ENCODE results near the gene TCF7.
A peak's percentile ranks its signal among the peaks of the same experiment; 100 is the strongest.

Gene TCF7

DNA sequence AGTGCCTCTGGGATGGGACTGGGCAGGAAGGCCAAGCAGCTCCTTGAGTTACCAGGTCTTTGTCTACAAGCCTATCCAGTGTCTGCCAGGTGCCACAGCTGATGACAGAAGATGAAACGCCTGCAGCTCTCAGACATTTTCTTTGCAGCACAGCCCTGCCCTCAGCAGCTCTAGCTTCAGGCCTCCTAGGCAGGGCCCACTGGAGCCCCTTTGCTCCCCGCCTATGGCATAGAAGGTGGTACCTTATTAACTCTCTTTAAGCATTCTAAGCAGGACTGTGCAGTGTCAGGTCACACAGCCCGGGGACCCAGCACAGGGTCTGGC, 63.6 kb downstream of the TCF7 start:
- Histone ChIP-seq H3K27me3 (no peaks in the 10 kb centered on the region), H3K36me3 (peaks cover 4 to 7% (median 5%) of the 10 kb centered on the region in 3 donors), H3K4me1 (peaks cover 0 to 34% (median 17%) of the 10 kb centered on the region in 4 donors), H3K9me3 (no peaks in the 10 kb centered on the region), H3K4me3 (peak overlapping the region in 1 of 2 donors; percentile 88), H3K27ac (no peak overlapping the region)
- no peak for DNase-seq
- intact Hi-C loops (cut with DNase I; ENCODE audit: low total_unique reads) = loop anchor here (5.0 kb wide), 1 partner anchor 189 kb away; the partner anchor contains the start of gene CDKL3
- TF ChIP-seq, protein P1, sequence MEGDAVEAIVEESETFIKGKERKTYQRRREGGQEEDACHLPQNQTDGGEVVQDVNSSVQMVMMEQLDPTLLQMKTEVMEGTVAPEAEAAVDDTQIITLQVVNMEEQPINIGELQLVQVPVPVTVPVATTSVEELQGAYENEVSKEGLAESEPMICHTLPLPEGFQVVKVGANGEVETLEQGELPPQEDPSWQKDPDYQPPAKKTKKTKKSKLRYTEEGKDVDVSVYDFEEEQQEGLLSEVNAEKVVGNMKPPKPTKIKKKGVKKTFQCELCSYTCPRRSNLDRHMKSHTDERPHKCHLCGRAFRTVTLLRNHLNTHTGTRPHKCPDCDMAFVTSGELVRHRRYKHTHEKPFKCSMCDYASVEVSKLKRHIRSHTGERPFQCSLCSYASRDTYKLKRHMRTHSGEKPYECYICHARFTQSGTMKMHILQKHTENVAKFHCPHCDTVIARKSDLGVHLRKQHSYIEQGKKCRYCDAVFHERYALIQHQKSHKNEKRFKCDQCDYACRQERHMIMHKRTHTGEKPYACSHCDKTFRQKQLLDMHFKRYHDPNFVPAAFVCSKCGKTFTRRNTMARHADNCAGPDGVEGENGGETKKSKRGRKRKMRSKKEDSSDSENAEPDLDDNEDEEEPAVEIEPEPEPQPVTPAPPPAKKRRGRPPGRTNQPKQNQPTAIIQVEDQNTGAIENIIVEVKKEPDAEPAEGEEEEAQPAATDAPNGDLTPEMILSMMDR (IDR thresholded peaks at IDR 0.05) = no peak

DNA sequence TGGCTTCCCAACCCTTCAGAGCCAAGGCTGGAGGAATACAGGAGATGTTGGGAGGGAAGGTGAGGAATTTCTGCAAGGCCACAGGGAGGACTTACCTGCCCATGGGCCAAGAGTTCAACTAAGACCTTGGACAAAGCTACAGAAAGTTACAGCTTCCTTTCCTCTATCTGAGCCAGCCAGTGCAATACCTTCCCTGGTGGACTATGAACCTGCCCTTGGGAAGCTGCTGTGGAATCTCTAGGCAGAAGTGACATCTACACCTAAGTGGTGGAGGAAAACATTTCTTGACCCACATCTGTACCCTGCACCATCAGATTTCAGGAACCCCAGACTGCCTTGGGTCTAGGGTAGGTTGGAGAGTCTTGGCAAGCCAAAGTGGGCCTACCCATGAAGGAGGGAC, 69.0 kb downstream of the TCF7 start:
- no peak for DNase-seq
- peaks cover 0 to 3% (median 0%) of the 10 kb centered on the region in 4 donors for H3K4me1 ChIP-seq
- no peaks in the 10 kb centered on the region for H3K9me3 ChIP-seq
- no peaks in the 10 kb centered on the region for H3K27me3 ChIP-seq
- no peaks in the 10 kb centered on the region for H3K36me3 ChIP-seq
- no peak overlapping the region for H3K27ac ChIP-seq
- no peak overlapping the region for H3K4me3 ChIP-seq
- TF ChIP-seq, protein P1 (IDR thresholded peaks at IDR 0.05) = no peak
- intact Hi-C loops (cut with DNase I; ENCODE audit: low total_unique reads) = no loop called here

DNA sequence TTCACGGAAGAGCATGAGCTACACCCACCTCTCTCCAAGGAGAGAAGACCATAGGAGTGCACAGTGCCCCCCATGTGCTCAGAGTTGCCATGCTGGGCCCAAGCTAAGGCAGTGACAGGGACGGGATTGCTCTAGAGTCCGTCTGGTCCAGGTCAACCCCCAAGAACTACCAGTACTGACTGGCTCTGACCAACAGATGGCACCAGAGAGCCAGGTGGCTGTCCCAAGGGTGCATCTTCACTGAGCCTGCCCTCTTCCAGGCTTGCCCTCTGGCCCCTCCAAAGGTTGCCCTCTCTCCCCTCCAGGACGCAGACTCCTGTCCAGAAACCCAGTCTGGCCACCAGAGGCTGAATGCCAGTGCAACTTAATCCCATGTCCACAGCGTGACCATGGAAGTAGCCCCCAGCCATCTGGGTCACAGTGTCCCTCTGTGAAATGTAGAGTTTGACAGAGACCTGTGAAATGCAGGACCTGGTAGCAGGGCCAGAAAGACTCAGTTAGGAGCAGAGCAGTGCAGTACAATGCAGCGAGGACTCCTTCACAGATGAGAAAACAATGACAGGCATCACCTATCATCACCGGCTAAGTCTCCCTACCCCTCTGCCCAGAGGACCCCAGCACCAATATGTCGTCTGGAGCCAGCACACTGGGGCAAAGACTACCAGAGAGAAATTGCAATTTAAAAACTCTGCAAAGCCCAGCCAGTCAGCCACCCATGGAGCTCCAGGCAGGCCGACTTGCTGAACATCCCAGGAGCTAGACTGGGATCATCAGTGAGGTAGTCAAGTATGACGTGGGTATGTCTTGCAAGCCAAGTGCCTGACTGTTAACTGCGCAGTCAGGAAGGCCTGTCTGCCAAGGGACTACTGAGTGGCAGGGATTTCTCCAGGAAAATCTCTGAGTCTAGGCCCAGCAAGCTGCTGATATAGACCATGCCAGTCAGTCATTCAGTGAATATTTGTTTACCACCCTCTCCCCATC, 70.0 kb downstream of the TCF7 start:
- DNase-seq = peak; percentile 61 to 81
- no peaks in the 10 kb centered on the region for H3K27me3 ChIP-seq

DNA sequence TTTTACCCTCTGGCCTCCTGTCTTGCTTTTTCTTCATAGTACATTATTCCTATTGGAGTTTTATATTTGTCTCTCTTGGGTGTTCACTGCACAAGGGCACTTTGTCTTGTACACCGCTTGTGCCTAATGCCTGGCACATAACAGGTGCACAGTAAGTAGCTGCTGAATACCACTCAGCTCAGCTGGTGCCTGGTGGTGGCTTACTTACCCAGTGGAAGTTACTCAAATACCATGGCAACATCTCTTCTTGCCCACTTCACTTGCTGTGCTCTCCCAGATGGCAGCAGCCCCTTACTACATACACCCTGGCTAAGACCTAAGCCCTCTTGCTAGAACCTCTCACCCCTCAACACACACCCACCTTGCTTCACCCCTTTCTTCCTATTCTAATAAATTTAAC, 73.6 kb downstream of the TCF7 start:
- TF ChIP-seq, protein P1 (IDR thresholded peaks at IDR 0.05) = no peak
- no peak overlapping the region for H3K4me3 ChIP-seq
- peaks cover 0 to 3% (median 0%) of the 10 kb centered on the region in 4 donors for H3K4me1 ChIP-seq
- no peak overlapping the region for H3K27ac ChIP-seq
- no peaks in the 10 kb centered on the region for H3K9me3 ChIP-seq
- H3K36me3 ChIP-seq = no peaks in the 10 kb centered on the region
- intact Hi-C loops (cut with DNase I; ENCODE audit: low total_unique reads) = no loop called here
- DNase-seq = no peak
- H3K27me3 ChIP-seq = no peaks in the 10 kb centered on the region

More for the DNA sequence above, 70.0 kb downstream of the TCF7 start:
- intact Hi-C loops (cut with DNase I; ENCODE audit: low total_unique reads) = loop anchor here (2.0 kb wide), 1 partner anchor 106 kb away; no protein-coding TSS in a partner anchor
- Histone ChIP-seq H3K36me3 (no peaks in the 10 kb centered on the region), H3K4me3 (no peak overlapping the region), H3K4me1 (peaks cover 0 to 3% (median 0%) of the 10 kb centered on the region in 4 donors), H3K27ac (no peak overlapping the region), H3K9me3 (no peaks in the 10 kb centered on the region)
- TF ChIP-seq, protein P1 (IDR thresholded peaks at IDR 0.05) = peak; percentile 84 to 95

DNA sequence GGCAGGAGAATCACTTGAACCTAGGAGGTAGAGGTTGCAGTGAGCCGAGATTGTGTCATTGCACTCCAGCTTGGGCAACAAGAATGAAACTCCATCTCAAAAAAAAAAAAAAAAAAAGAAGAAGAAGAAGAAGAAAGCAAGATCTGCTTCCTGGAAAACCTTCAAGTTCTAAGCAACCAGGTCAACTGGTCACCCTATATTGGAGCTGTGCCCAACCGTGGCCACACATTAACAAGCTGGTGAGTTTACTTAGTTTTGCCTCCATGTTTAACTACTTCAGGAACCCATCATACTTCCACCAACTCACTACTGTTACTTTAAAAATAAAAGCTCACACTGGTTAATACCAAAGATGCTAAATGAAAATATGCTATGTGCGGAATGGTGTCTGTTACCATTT, 74.5 kb downstream of the TCF7 start:
- Histone ChIP-seq H3K4me3 (no peak overlapping the region), H3K27ac (no peak overlapping the region), H3K4me1 (peaks cover 0 to 3% (median 0%) of the 10 kb centered on the region in 4 donors), H3K36me3 (peaks cover 0 to 7% (median 0%) of the 10 kb centered on the region in 3 donors), H3K9me3 (no peaks in the 10 kb centered on the region), H3K27me3 (no peaks in the 10 kb centered on the region)
- TF ChIP-seq, protein P1 (IDR thresholded peaks at IDR 0.05) = no peak
- no peak for DNase-seq
- intact Hi-C loops (cut with DNase I; ENCODE audit: low total_unique reads) = no loop called here

All from tibial artery (tissue), 4 donors.